ENCODE data around the gene CACNG5.

The CACNG5 gene

GRCh38 chr17:66928949-66929348, 94.0 kb downstream of the CACNG5 start:
- Histone ChIP-seq H3K27ac (ENCODE audit: insufficient read depth in 1 of 2, low read depth in 1 of 2, low read length in 2 of 2, poor library complexity in 1 of 2, severe bottlenecking in 2 of 2) (no peak overlapping the region), H3K4me3 (ENCODE audit: control insufficient read depth in 1 of 7, extremely low read depth in 1 of 7, insufficient read depth in 4 of 7, low read depth in 2 of 7, low read length in 6 of 7) (no peak overlapping the region), H3K27me3 (replicated peaks in 2 of 5; ENCODE audit: control insufficient read depth in 4 of 5, insufficient read depth in 5 of 5, low read length in 4 of 5) (peaks cover 0 to 3% (median 0%) of the 10 kb centered on the region in 5 experiments), H3K9me3 (ENCODE audit: control extremely low read depth in 1 of 5, control insufficient read depth in 4 of 5, insufficient read depth in 2 of 5, low read depth in 1 of 5, low read length in 4 of 5) (peaks cover 0 to under 1% (median 0%) of the 10 kb centered on the region in 5 experiments), H3K4me1 (ENCODE audit: control extremely low read depth in 1 of 4, control insufficient read depth in 4 of 4, insufficient read depth in 4 of 4, low read length in 3 of 4) (no peaks in the 10 kb centered on the region), H3K36me3 (ENCODE audit: control insufficient read depth in 4 of 4, insufficient read depth in 4 of 4, low read length in 3 of 4) (no peaks in the 10 kb centered on the region)
- no peak for DNase-seq
- WGBS (ENCODE audit: insufficient coverage): 90% methylated on average over 3 of the region's 5 CpGs
- ChIA-PET POLR2A (no interaction called here), CTCF (no interaction called here)

- Histone ChIP-seq H3K36me3 (ENCODE audit: control insufficient read depth in 4 of 4, insufficient read depth in 4 of 4, low read length in 3 of 4) (no peaks in the 10 kb centered on the region), H3K4me3 (ENCODE audit: control insufficient read depth in 1 of 7, extremely low read depth in 1 of 7, insufficient read depth in 4 of 7, low read depth in 2 of 7, low read length in 6 of 7) (no peak overlapping the region), H3K4me1 (ENCODE audit: control extremely low read depth in 1 of 4, control insufficient read depth in 4 of 4, insufficient read depth in 4 of 4, low read length in 3 of 4) (no peaks in the 10 kb centered on the region), H3K27ac (ENCODE audit: insufficient read depth in 1 of 2, low read depth in 1 of 2, low read length in 2 of 2, poor library complexity in 1 of 2, severe bottlenecking in 2 of 2) (no peak overlapping the region), H3K9me3 (ENCODE audit: control extremely low read depth in 1 of 5, control insufficient read depth in 4 of 5, insufficient read depth in 2 of 5, low read depth in 1 of 5, low read length in 4 of 5) (no peaks in the 10 kb centered on the region), H3K27me3 (replicated peaks in 2 of 5; ENCODE audit: control insufficient read depth in 4 of 5, insufficient read depth in 5 of 5, low read length in 4 of 5) (peaks cover 0 to 3% (median 0%) of the 10 kb centered on the region in 5 experiments)
- POLR2A ChIA-PET: no interaction called here
- CTCF ChIA-PET: interaction anchor here (1.7 kb wide), 1 partner anchor 13 kb away, joined by 4 read pairs; no protein-coding TSS in a partner anchor
- 0% methylated on average over 1 of the region's 1 CpG for WGBS (ENCODE audit: insufficient coverage)
- DNase-seq: no peak
Measured at GRCh38 chr17:66929591-66929990, 94.7 kb downstream of the CACNG5 start.

DNA sequence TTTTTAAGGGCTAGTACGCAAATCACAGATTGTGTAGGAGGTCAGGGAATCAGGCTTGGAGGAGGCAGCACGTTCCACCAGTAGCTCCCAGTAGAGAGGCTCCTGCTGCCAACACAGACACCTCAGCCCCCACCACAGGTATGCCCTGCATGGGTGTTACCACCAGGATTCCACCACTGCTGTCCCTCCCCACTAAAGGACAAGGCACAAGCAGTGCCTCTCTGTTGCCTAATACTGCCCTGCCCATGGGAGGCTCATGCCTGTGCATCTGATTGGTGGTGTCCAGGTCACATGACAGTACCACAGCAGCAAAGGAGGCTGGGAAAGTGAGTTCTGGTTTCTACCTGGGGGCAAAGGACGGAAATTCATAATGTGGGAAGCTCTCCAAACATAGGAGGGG, 96.0 kb downstream of the CACNG5 start:
- Histone ChIP-seq H3K27ac (ENCODE audit: insufficient read depth in 1 of 2, low read depth in 1 of 2, low read length in 2 of 2, poor library complexity in 1 of 2, severe bottlenecking in 2 of 2) (no peak overlapping the region), H3K9me3 (ENCODE audit: control extremely low read depth in 1 of 5, control insufficient read depth in 4 of 5, insufficient read depth in 2 of 5, low read depth in 1 of 5, low read length in 4 of 5) (no peaks in the 10 kb centered on the region), H3K4me3 (ENCODE audit: control insufficient read depth in 1 of 7, extremely low read depth in 1 of 7, insufficient read depth in 4 of 7, low read depth in 2 of 7, low read length in 6 of 7) (no peak overlapping the region), H3K36me3 (ENCODE audit: control insufficient read depth in 4 of 4, insufficient read depth in 4 of 4, low read length in 3 of 4) (no peaks in the 10 kb centered on the region), H3K27me3 (replicated peaks in 2 of 5; ENCODE audit: control insufficient read depth in 4 of 5, insufficient read depth in 5 of 5, low read length in 4 of 5) (peaks cover 0 to 3% (median 0%) of the 10 kb centered on the region in 5 experiments), H3K4me1 (ENCODE audit: control extremely low read depth in 1 of 4, control insufficient read depth in 4 of 4, insufficient read depth in 4 of 4, low read length in 3 of 4) (no peaks in the 10 kb centered on the region)
- ChIA-PET CTCF (interaction anchor here (1.1 to 1.7 kb wide), 2 partner anchors 10 to 15 kb away, joined by 4 read pairs; no protein-coding TSS in a partner anchor), POLR2A (interaction anchor here (0.5 kb wide), 1 partner anchor 271 kb away, joined by 3 read pairs; no protein-coding TSS in a partner anchor)
- no CpG with 5 or more reads among the region's 3 CpGs for WGBS (ENCODE audit: insufficient coverage)
- DNase-seq: no peak

DNA sequence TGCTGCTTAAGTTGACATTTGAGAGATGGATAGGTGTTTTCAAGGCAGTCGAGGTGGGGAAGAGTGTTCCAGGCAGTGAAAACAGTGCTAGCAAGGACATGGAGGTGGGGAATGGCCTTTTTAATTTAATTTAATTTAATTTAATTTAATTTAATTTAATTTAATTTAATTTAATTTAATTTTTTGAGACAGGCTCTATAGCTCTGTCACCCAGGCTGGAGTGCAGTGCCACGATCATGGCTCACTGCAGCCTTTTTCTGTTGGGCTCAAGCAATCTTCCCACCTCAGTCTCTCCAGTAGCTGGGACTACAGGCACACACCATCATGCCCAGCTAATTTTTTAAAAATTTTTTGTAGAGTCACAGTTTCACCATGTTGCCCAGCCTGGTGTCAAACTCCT, 97.4 kb downstream of the CACNG5 start:
- H3K36me3 ChIP-seq (ENCODE audit: control insufficient read depth in 4 of 4, insufficient read depth in 4 of 4, low read length in 3 of 4): no peaks in the 10 kb centered on the region
- no peak overlapping the region for H3K27ac ChIP-seq (ENCODE audit: insufficient read depth in 1 of 2, low read depth in 1 of 2, low read length in 2 of 2, poor library complexity in 1 of 2, severe bottlenecking in 2 of 2)
- peaks cover 0 to 6% (median 1%) of the 10 kb centered on the region in 5 experiments for H3K9me3 ChIP-seq (ENCODE audit: control extremely low read depth in 1 of 5, control insufficient read depth in 4 of 5, insufficient read depth in 2 of 5, low read depth in 1 of 5, low read length in 4 of 5)
- ChIA-PET POLR2A (no interaction called here), CTCF (interaction anchor here (1.9 kb wide), 1 partner anchor 204 kb away, joined by 6 read pairs; no protein-coding TSS in a partner anchor)
- no peak overlapping the region for H3K4me3 ChIP-seq (ENCODE audit: control insufficient read depth in 1 of 7, extremely low read depth in 1 of 7, insufficient read depth in 4 of 7, low read depth in 2 of 7, low read length in 6 of 7)
- H3K4me1 ChIP-seq (ENCODE audit: control extremely low read depth in 1 of 4, control insufficient read depth in 4 of 4, insufficient read depth in 4 of 4, low read length in 3 of 4): no peaks in the 10 kb centered on the region
- WGBS (ENCODE audit: insufficient coverage): 100% methylated on average over 1 of the region's 2 CpGs
- no peaks in the 10 kb centered on the region for H3K27me3 ChIP-seq (replicated peaks in 2 of 5; ENCODE audit: control insufficient read depth in 4 of 5, insufficient read depth in 5 of 5, low read length in 4 of 5)
- DNase-seq: no peak

DNA sequence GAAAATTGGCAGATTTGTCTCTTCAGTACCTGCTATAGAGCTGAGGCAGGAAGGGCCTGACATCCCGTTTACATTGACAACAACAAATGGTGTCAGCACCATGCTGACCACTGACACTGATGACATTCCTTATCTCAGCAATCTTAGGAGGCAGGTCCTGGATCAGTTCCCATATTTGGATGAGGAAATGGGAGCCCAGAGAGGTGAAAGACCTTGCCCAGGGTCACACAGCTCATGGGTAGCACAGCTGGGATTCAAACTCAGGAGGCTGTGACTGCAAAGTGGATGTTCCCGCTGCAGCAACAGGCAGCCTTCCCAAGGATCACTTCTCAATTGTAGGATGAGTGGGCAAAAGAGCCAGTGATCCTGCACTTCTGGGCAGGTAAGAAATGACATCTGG, 99.1 kb downstream of the CACNG5 start:
- 79% methylated on average over 2 of the region's 2 CpGs for WGBS (ENCODE audit: insufficient coverage)
- CTCF ChIA-PET: no interaction called here
- H3K27me3 ChIP-seq (replicated peaks in 2 of 5; ENCODE audit: control insufficient read depth in 4 of 5, insufficient read depth in 5 of 5, low read length in 4 of 5): no peaks in the 10 kb centered on the region

More for the DNA sequence above, 99.1 kb downstream of the CACNG5 start:
- H3K9me3 ChIP-seq (ENCODE audit: control extremely low read depth in 1 of 5, control insufficient read depth in 4 of 5, insufficient read depth in 2 of 5, low read depth in 1 of 5, low read length in 4 of 5): peaks cover 0 to 14% (median 9%) of the 10 kb centered on the region in 5 experiments
- no peak for DNase-seq
- no peaks in the 10 kb centered on the region for H3K36me3 ChIP-seq (ENCODE audit: control insufficient read depth in 4 of 4, insufficient read depth in 4 of 4, low read length in 3 of 4)
- no peak overlapping the region for H3K27ac ChIP-seq (ENCODE audit: insufficient read depth in 1 of 2, low read depth in 1 of 2, low read length in 2 of 2, poor library complexity in 1 of 2, severe bottlenecking in 2 of 2)
- POLR2A ChIA-PET: no interaction called here
- H3K4me3 ChIP-seq (ENCODE audit: control insufficient read depth in 1 of 7, extremely low read depth in 1 of 7, insufficient read depth in 4 of 7, low read depth in 2 of 7, low read length in 6 of 7): no peak overlapping the region
- H3K4me1 ChIP-seq (ENCODE audit: control extremely low read depth in 1 of 4, control insufficient read depth in 4 of 4, insufficient read depth in 4 of 4, low read length in 3 of 4): no peaks in the 10 kb centered on the region
